ENCODE data around the gene SFTA2. TPM values are rescaled to one million over a fixed set of nuclear protein-coding genes. Genes with fewer than 3 reads are reported as not detected.
A peak's percentile ranks its signal among the peaks of the same experiment; 100 is the strongest.

The SFTA2 gene
- total RNA-seq, 4 donors from 2014 or later = 1.1 TPM; not detected in 3

- intact Hi-C loops (cut with DNase I; ENCODE audit: low total_unique reads) = no loop called here
- no peak overlapping the region for H3K4me3 ChIP-seq
- H3K9me3 ChIP-seq = no peaks in the 10 kb centered on the region
- no peak for DNase-seq
- H3K4me1 ChIP-seq = no peaks in the 10 kb centered on the region
- no peak overlapping the region for H3K27ac ChIP-seq
- no peaks in the 10 kb centered on the region for H3K27me3 ChIP-seq
- no peak for TF ChIP-seq CTCF (IDR thresholded peaks at IDR 0.05)
- no peak for TF ChIP-seq POLR2A (IDR thresholded peaks at IDR 0.05)
- no peaks in the 10 kb centered on the region for H3K36me3 ChIP-seq
Measured at GRCh38 chr6:30962716-30963115, 30.7 kb upstream of the SFTA2 start.

GRCh38 chr6:30960907-30961673, 29.1 kb upstream of the SFTA2 start:
- DNase-seq = no peak
- intact Hi-C loops (cut with DNase I; ENCODE audit: low total_unique reads) = no loop called here
- H3K36me3 ChIP-seq = no peaks in the 10 kb centered on the region
- H3K9me3 ChIP-seq = no peaks in the 10 kb centered on the region
- no peaks in the 10 kb centered on the region for H3K27me3 ChIP-seq
- TF ChIP-seq CTCF (IDR thresholded peaks at IDR 0.05) (no peak), POLR2A (IDR thresholded peaks at IDR 0.05) (no peak)
- no peak overlapping the region for H3K4me3 ChIP-seq
- H3K27ac ChIP-seq = no peak overlapping the region
- no peaks in the 10 kb centered on the region for H3K4me1 ChIP-seq

- Histone ChIP-seq H3K4me1 (no peaks in the 10 kb centered on the region), H3K9me3 (no peaks in the 10 kb centered on the region), H3K36me3 (no peaks in the 10 kb centered on the region), H3K4me3 (no peak overlapping the region), H3K27ac (no peak overlapping the region), H3K27me3 (no peaks in the 10 kb centered on the region)
- DNase-seq = no peak
- TF ChIP-seq CTCF (IDR thresholded peaks at IDR 0.05) (no peak), POLR2A (IDR thresholded peaks at IDR 0.05) (no peak)
- intact Hi-C loops (cut with DNase I; ENCODE audit: low total_unique reads) = no loop called here
Measured at GRCh38 chr6:30957716-30958115, 25.7 kb upstream of the SFTA2 start.

GRCh38 chr6:30955367-30956042, 23.5 kb upstream of the SFTA2 start:
- H3K4me3 ChIP-seq = peak overlapping the region; percentile 33 to 43
- peak; percentile 42 to 76 for DNase-seq
- H3K27me3 ChIP-seq = no peaks in the 10 kb centered on the region
- H3K36me3 ChIP-seq = no peaks in the 10 kb centered on the region
- no peaks in the 10 kb centered on the region for H3K9me3 ChIP-seq
- intact Hi-C loops (cut with DNase I; ENCODE audit: low total_unique reads) = no loop called here
- TF ChIP-seq CTCF (IDR thresholded peaks at IDR 0.05) (no peak), POLR2A (IDR thresholded peaks at IDR 0.05) (no peak)
- H3K27ac ChIP-seq = peak overlapping the region; percentile 36 to 43
- H3K4me1 ChIP-seq = no peaks in the 10 kb centered on the region

All from uterus (tissue), 4 donors.